ENCODE data around the gene TMEM232. TPM values are rescaled to one million over a fixed set of nuclear protein-coding genes. Genes with fewer than 3 reads are reported as not detected.

The TMEM232 gene
- total and polyA plus RNA-seq, 2 experiments from 2014 or later: 1.3 to 1.9 TPM

DNA sequence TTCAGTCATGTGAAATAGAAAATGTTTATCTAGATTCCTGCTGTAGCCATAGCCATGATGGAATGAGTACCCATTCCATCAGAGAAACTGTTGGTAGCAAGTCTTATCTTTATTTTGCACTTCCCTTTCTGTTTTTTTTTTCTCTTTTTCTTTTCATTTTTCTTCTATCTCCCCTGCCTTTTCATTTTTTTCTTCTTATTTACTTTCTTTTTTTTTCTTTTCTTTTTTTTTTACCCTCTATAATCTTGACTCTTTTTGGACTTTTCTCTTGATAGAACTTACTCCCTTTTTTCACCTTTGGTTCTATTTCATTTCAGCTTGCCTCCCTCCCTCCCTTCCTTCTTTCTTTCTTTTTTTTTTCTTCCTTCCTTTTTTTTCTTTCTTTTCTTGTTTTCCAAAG is 27.7 kb upstream of the TMEM232 start:
- Mint-ChIP-seq H3K36me3 (ENCODE audit: low read depth) (no peaks in the 10 kb centered on the region; the same call in 2 of the 3 replicates), H3K4me3 (no peak overlapping the region), H3K4me1 (peaks cover 3% of the 10 kb centered on the region; the same call in 2 of the 3 replicates), H3K27ac (no peak overlapping the region), H3K9me3 (no peaks in the 10 kb centered on the region), H3K27me3 (ENCODE audit: insufficient read depth, low read depth, poor library complexity) (no peaks in the 10 kb centered on the region)
- H2AFZ ChIP-seq: no peak overlapping the region
- no peak for ATAC-seq
- H4K20me1 ChIP-seq (replicated peaks; ENCODE audit: insufficient read depth): no peaks in the 10 kb centered on the region
- H3K79me2 ChIP-seq (replicated peaks; ENCODE audit: insufficient read depth): no peaks in the 10 kb centered on the region
- no peaks in the 10 kb centered on the region for H3K9me2 ChIP-seq (ENCODE audit: insufficient read depth)
- no peaks in the 10 kb centered on the region for H3K27me3 ChIP-seq (ENCODE audit: insufficient read depth)
- H3K4me1 ChIP-seq (ENCODE audit: insufficient read depth): no peaks in the 10 kb centered on the region
- no peaks in the 10 kb centered on the region for H3K36me3 ChIP-seq (ENCODE audit: insufficient read depth)
- H3K27ac ChIP-seq (ENCODE audit: low read depth): no peak overlapping the region
- H3K4me2 ChIP-seq: no peak overlapping the region
- TF ChIP-seq POLR2AphosphoS5 (IDR thresholded peaks at IDR 0.05; ENCODE audit: low read depth) (no peak), EZH2phosphoT487 (IDR thresholded peaks at IDR 0.05; ENCODE audit: unreplicated experiment) (no peak), EZH2 (IDR thresholded peaks at IDR 0.05; ENCODE audit: low read depth, unreplicated experiment) (no peak), ZNF114 (CRISPR knock-in tag; IDR thresholded peaks at IDR 0.05) (no peak), JUNB (IDR thresholded peaks at IDR 0.05; ENCODE audit: unreplicated experiment) (no peak), CREB1 (CRISPR knock-in tag; IDR thresholded peaks at IDR 0.05; ENCODE audit: low read depth) (no peak), STAT1 (IDR thresholded peaks at IDR 0.05; ENCODE audit: unreplicated experiment) (no peak), ZNF331 (CRISPR knock-in tag; IDR thresholded peaks at IDR 0.05; ENCODE audit: low read depth) (no peak), NANOG (IDR thresholded peaks at IDR 0.05; ENCODE audit: borderline replicate concordance) (no peak)
- TF ChIP-seq, protein P1, sequence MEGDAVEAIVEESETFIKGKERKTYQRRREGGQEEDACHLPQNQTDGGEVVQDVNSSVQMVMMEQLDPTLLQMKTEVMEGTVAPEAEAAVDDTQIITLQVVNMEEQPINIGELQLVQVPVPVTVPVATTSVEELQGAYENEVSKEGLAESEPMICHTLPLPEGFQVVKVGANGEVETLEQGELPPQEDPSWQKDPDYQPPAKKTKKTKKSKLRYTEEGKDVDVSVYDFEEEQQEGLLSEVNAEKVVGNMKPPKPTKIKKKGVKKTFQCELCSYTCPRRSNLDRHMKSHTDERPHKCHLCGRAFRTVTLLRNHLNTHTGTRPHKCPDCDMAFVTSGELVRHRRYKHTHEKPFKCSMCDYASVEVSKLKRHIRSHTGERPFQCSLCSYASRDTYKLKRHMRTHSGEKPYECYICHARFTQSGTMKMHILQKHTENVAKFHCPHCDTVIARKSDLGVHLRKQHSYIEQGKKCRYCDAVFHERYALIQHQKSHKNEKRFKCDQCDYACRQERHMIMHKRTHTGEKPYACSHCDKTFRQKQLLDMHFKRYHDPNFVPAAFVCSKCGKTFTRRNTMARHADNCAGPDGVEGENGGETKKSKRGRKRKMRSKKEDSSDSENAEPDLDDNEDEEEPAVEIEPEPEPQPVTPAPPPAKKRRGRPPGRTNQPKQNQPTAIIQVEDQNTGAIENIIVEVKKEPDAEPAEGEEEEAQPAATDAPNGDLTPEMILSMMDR (conservative IDR thresholded peaks at IDR 0.05; ENCODE audit: low read depth in 2 of 2): no peak
- TF ChIP-seq, protein P2, sequence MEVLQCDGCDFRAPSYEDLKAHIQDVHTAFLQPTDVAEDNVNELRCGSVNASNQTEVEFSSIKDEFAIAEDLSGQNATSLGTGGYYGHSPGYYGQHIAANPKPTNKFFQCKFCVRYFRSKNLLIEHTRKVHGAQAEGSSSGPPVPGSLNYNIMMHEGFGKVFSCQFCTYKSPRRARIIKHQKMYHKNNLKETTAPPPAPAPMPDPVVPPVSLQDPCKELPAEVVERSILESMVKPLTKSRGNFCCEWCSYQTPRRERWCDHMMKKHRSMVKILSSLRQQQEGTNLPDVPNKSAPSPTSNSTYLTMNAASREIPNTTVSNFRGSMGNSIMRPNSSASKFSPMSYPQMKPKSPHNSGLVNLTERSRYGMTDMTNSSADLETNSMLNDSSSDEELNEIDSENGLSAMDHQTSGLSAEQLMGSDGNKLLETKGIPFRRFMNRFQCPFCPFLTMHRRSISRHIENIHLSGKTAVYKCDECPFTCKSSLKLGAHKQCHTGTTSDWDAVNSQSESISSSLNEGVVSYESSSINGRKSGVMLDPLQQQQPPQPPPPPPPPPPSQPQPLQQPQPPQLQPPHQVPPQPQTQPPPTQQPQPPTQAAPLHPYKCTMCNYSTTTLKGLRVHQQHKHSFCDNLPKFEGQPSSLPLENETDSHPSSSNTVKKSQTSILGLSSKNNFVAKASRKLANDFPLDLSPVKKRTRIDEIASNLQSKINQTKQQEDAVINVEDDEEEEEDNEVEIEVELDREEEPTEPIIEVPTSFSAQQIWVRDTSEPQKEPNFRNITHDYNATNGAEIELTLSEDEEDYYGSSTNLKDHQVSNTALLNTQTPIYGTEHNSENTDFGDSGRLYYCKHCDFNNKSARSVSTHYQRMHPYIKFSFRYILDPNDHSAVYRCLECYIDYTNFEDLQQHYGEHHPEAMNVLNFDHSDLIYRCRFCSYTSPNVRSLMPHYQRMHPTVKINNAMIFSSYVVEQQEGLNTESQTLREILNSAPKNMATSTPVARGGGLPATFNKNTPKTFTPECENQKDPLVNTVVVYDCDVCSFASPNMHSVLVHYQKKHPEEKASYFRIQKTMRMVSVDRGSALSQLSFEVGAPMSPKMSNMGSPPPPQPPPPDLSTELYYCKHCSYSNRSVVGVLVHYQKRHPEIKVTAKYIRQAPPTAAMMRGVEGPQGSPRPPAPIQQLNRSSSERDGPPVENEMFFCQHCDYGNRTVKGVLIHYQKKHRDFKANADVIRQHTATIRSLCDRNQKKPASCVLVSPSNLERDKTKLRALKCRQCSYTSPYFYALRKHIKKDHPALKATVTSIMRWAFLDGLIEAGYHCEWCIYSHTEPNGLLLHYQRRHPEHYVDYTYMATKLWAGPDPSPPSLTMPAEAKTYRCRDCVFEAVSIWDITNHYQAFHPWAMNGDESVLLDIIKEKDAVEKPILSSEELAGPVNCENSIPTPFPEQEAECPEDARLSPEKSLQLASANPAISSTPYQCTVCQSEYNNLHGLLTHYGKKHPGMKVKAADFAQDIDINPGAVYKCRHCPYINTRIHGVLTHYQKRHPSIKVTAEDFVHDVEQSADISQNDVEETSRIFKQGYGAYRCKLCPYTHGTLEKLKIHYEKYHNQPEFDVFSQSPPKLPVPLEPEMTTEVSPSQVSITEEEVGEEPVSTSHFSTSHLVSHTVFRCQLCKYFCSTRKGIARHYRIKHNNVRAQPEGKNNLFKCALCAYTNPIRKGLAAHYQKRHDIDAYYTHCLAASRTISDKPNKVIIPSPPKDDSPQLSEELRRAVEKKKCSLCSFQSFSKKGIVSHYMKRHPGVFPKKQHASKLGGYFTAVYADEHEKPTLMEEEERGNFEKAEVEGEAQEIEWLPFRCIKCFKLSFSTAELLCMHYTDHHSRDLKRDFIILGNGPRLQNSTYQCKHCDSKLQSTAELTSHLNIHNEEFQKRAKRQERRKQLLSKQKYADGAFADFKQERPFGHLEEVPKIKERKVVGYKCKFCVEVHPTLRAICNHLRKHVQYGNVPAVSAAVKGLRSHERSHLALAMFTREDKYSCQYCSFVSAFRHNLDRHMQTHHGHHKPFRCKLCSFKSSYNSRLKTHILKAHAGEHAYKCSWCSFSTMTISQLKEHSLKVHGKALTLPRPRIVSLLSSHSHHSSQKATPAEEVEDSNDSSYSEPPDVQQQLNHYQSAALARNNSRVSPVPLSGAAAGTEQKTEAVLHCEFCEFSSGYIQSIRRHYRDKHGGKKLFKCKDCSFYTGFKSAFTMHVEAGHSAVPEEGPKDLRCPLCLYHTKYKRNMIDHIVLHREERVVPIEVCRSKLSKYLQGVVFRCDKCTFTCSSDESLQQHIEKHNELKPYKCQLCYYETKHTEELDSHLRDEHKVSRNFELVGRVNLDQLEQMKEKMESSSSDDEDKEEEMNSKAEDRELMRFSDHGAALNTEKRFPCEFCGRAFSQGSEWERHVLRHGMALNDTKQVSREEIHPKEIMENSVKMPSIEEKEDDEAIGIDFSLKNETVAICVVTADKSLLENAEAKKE (CRISPR knock-in tag; IDR thresholded peaks at IDR 0.05): no peak
- TF ChIP-seq, protein P3, sequence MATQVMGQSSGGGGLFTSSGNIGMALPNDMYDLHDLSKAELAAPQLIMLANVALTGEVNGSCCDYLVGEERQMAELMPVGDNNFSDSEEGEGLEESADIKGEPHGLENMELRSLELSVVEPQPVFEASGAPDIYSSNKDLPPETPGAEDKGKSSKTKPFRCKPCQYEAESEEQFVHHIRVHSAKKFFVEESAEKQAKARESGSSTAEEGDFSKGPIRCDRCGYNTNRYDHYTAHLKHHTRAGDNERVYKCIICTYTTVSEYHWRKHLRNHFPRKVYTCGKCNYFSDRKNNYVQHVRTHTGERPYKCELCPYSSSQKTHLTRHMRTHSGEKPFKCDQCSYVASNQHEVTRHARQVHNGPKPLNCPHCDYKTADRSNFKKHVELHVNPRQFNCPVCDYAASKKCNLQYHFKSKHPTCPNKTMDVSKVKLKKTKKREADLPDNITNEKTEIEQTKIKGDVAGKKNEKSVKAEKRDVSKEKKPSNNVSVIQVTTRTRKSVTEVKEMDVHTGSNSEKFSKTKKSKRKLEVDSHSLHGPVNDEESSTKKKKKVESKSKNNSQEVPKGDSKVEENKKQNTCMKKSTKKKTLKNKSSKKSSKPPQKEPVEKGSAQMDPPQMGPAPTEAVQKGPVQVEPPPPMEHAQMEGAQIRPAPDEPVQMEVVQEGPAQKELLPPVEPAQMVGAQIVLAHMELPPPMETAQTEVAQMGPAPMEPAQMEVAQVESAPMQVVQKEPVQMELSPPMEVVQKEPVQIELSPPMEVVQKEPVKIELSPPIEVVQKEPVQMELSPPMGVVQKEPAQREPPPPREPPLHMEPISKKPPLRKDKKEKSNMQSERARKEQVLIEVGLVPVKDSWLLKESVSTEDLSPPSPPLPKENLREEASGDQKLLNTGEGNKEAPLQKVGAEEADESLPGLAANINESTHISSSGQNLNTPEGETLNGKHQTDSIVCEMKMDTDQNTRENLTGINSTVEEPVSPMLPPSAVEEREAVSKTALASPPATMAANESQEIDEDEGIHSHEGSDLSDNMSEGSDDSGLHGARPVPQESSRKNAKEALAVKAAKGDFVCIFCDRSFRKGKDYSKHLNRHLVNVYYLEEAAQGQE (IDR thresholded peaks at IDR 0.05; ENCODE audit: unreplicated experiment): no peak
- TF ChIP-seq, protein P4, sequence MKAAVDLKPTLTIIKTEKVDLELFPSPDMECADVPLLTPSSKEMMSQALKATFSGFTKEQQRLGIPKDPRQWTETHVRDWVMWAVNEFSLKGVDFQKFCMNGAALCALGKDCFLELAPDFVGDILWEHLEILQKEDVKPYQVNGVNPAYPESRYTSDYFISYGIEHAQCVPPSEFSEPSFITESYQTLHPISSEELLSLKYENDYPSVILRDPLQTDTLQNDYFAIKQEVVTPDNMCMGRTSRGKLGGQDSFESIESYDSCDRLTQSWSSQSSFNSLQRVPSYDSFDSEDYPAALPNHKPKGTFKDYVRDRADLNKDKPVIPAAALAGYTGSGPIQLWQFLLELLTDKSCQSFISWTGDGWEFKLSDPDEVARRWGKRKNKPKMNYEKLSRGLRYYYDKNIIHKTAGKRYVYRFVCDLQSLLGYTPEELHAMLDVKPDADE (IDR thresholded peaks at IDR 0.05): no peak
- no peak overlapping the region for H3K4me3 ChIP-seq
- no peak for DNase-seq (ENCODE audit: low spot score)
- no peaks in the 10 kb centered on the region for H3F3A ChIP-seq (replicated peaks; ENCODE audit: low read depth)
